Activated T-cell treated with anti-CD3 and anti-CD28 coated beads, Interleukin-2, amount 50 U/mL, for 4 hours (primary cell): ENCODE results near the gene THOC2. TPM values are rescaled to one million over a fixed set of nuclear protein-coding genes. Genes with fewer than 3 reads are reported as not detected.

Source experiments
- ATAC-seq, 2 donors: fragments of 200-7000 bp; cut with Tn5 transposase; one replicate each; pipeline ENCODE4 v1.10.0; 2021
- DNase-seq: peaks from one replicate; pipeline ENCODE4 v3.0.0-alpha.2; 2020
- H3K27me3 Mint-ChIP-seq: one replicate; pipeline ENCODE4 v1.8.0; 2021; ENCODE audit warnings: low read depth, mixed read lengths
- H3K36me3 Mint-ChIP-seq: one replicate; pipeline ENCODE4 v1.8.0; 2022; ENCODE audit warnings: mixed read lengths; ENCODE audit not compliant: insufficient read depth
- H3K4me1 Mint-ChIP-seq: one replicate; pipeline ENCODE4 v1.8.0; 2021; ENCODE audit warnings: low read depth, mixed read lengths
- H3K4me3 Mint-ChIP-seq: one replicate; pipeline ENCODE4 v1.8.0; 2021; ENCODE audit warnings: mild to moderate bottlenecking, moderate library complexity, mixed read lengths
- H3K9me3 Mint-ChIP-seq: one replicate; pipeline ENCODE4 v1.8.0; 2021; ENCODE audit warnings: mixed read lengths
- total RNA-seq, 3 donors: library from RNA; stranded (reverse); gene quantifications; one replicate each; pipeline ENCODE4 v1.2.1, GENCODE V29; 2021

THOC2 gene
- total RNA-seq, 3 donors from 2014 or later, result 67.1 to 72.2 (median 67.6) TPM

GRCh38 chrX:123550829-123551228 is 182.0 kb downstream of the THOC2 start:
- Mint-ChIP-seq H3K9me3 (no peaks in the 10 kb centered on the region), H3K4me1 (no peaks in the 10 kb centered on the region), H3K27me3 (no peaks in the 10 kb centered on the region), H3K4me3 (no peak overlapping the region), H3K36me3 (no peaks in the 10 kb centered on the region)
- no peak for ATAC-seq
- no peak for DNase-seq

Other genes with a start within 250 kb of the THOC2 start
- gene XIAP, start 127.0 kb upstream of the THOC2 start, total RNA-seq, result 10 to 100 TPM; 28.8 to 34.9 (median 32.8) TPM
- gene STAG2, start 228.7 kb upstream of the THOC2 start, total RNA-seq, result 10 to 100 TPM; 73.2 to 81.4 (median 79.5) TPM